ENCODE data around the gene PTMS.

DNA sequence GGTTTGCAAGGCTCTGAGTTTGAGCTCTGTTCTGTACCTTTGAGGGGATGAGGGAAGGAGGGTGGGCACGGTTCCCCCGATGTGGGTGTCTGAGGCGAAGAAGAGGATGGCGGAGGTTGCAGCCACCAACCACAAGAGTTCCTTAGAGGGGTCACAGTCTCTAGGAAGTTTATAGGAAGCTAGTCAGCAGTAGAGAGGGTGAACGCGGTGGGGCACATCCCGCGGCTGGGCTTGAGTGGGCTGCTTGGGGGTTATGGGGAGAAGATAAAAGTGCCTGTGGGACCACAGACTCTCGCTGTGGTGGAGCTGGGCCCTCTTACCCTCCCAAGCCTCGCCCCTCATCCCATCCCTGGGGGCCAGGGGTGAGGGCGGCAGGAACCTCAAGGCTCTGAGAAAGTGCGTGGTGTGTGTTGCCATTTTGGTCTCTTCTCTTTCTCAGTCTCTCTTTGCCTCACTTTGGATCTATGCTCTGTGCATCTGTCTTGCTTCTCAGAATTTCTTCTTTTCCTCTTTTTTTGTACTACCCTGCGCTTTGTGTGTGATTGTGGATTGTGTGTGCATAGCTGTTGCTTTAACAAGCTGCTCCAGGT, 25.9 kb downstream of the PTMS start:
- TF ChIP-seq, protein P1, sequence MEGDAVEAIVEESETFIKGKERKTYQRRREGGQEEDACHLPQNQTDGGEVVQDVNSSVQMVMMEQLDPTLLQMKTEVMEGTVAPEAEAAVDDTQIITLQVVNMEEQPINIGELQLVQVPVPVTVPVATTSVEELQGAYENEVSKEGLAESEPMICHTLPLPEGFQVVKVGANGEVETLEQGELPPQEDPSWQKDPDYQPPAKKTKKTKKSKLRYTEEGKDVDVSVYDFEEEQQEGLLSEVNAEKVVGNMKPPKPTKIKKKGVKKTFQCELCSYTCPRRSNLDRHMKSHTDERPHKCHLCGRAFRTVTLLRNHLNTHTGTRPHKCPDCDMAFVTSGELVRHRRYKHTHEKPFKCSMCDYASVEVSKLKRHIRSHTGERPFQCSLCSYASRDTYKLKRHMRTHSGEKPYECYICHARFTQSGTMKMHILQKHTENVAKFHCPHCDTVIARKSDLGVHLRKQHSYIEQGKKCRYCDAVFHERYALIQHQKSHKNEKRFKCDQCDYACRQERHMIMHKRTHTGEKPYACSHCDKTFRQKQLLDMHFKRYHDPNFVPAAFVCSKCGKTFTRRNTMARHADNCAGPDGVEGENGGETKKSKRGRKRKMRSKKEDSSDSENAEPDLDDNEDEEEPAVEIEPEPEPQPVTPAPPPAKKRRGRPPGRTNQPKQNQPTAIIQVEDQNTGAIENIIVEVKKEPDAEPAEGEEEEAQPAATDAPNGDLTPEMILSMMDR (IDR thresholded peaks at IDR 0.05) = no peak
- no peak for TF ChIP-seq POLR2A (IDR thresholded peaks at IDR 0.05)

Data from prostate gland (tissue), 2 donors.